Left ventricle myocardium inferior (tissue), 1 donor: ENCODE measurements around the gene GSTT4. TPM values are rescaled to one million over a fixed set of nuclear protein-coding genes. Genes with fewer than 3 reads are reported as not detected.

Experiments used
- DNase-seq: peaks from one replicate; pipeline ENCODE4 v3.0.0-alpha.2; 2020
- H3K27ac ChIP-seq: fragments of 200-600 bp; replicated peaks from 2 replicates; pipeline ENCODE4 v1.8.0; 2021
- H3K27me3 ChIP-seq: fragments of 200-600 bp; 2 replicates; pipeline ENCODE4 v1.8.0; 2021; ENCODE audit warnings: low read depth
- H3K36me3 ChIP-seq: fragments of 200-600 bp; 2 replicates; pipeline ENCODE4 v1.8.0; 2021
- H3K4me1 ChIP-seq: fragments of 200-600 bp; 2 replicates; pipeline ENCODE4 v1.8.0; 2021
- H3K4me3 ChIP-seq: fragments of 200-600 bp; 2 replicates; pipeline ENCODE4 v1.8.0; 2021; ENCODE audit warnings: mild to moderate bottlenecking, moderate library complexity
- H3K9me3 ChIP-seq: fragments of 200-600 bp; replicated peaks from 2 replicates; pipeline ENCODE4 v1.8.0; 2021
- intact Hi-C: fragments of 100-400 bp; cut with micrococcal nuclease; formaldehyde crosslinking; loops from one replicate; pipeline ENCODE4 v1.11.0; 2022
- long read RNA-seq: library from polyadenylated mRNA; unstranded; transcript quantifications from one replicate; pipeline ENCODE4 v2.0.0, GENCODE V29; 2021
- total RNA-seq: library from RNA; stranded (reverse); fragmentation: NEBNext Ultra II Directional; extraction: Animal tissue kit (Norgen Biotek cat#: 25700); gene quantifications from one replicate; pipeline ENCODE4 v1.2.1, GENCODE V29; 2021
- TF ChIP-seq, protein P1 (sequence below): fragments of 200-600 bp; IDR thresholded peaks from 2 replicates; pipeline ENCODE4 v1.8.0; 2021; ENCODE audit warnings: antibody characterized with exemption, mild to moderate bottlenecking, borderline replicate concordance
- donor health status: DM: no; HTN: yes; CAD: no; lungs with severe emphysema.

The GSTT4 gene
- total RNA-seq = not detected
- long read RNA-seq = 0 reads

DNA sequence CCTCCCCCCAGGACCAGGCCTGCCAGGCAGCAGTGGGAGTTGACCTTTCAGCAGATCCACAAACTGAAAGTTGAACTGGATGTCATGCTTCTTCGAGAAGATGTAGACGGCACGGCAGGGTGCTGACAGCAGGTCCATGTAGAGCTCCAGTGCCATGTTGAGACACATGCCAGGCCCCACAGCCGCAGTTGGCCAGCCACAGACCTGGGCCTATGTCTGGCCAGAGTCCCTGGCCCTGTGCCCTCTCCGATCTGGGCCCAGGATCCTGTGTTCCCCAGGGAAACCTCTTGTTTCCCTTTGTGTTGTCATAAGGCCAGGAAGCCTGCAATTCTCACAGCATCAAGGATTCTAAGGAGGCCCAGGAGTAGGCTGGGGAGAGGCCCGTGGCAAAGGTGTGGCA lies at the start of gene GSTT4:
Gene GSTT4 (minus strand): TSS at position 253 of the 400 bp plus-strand sequence. CDS start 97 bp downstream, at position 156.
- peak; percentile 88 for DNase-seq
- Histone ChIP-seq H3K36me3 (no peaks in the 10 kb centered on the region), H3K4me1 (peaks cover 27% of the 10 kb centered on the region), H3K9me3 (no peaks in the 10 kb centered on the region), H3K27ac (peak within 1 kb of the TSS; percentile 82), H3K4me3 (no peak within 1 kb of the TSS), H3K27me3 (no peaks in the 10 kb centered on the region)
- intact Hi-C loops = no loop called here
- TF ChIP-seq, protein P1, sequence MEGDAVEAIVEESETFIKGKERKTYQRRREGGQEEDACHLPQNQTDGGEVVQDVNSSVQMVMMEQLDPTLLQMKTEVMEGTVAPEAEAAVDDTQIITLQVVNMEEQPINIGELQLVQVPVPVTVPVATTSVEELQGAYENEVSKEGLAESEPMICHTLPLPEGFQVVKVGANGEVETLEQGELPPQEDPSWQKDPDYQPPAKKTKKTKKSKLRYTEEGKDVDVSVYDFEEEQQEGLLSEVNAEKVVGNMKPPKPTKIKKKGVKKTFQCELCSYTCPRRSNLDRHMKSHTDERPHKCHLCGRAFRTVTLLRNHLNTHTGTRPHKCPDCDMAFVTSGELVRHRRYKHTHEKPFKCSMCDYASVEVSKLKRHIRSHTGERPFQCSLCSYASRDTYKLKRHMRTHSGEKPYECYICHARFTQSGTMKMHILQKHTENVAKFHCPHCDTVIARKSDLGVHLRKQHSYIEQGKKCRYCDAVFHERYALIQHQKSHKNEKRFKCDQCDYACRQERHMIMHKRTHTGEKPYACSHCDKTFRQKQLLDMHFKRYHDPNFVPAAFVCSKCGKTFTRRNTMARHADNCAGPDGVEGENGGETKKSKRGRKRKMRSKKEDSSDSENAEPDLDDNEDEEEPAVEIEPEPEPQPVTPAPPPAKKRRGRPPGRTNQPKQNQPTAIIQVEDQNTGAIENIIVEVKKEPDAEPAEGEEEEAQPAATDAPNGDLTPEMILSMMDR = no peak

DNA sequence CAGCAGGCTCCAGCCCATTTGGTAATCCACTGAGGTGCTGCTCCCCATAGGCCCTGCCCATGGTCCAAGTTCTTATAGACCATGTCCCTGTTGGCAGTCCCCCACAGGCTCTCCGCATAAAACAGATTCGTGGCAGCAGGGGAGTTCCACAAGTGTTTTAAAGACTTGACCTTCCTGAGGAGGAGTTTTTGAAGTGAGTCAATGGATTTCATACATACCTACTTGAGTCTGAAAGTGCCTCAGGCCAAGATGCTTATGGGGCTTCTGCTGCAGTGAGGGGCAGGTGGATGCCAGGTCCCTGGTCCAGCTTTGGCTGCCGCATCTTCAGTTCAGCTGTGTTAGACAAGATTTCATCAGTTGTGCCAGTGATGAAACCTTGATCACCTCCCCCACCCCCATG lies 49.1 kb upstream of the GSTT4 start:
- Histone ChIP-seq H3K27me3 (no peaks in the 10 kb centered on the region), H3K27ac (no peak overlapping the region), H3K4me1 (peaks cover 35% of the 10 kb centered on the region), H3K4me3 (no peak overlapping the region), H3K9me3 (no peaks in the 10 kb centered on the region), H3K36me3 (peaks cover 80% of the 10 kb centered on the region)
- no peak for DNase-seq
- intact Hi-C loops = no loop called here
- TF ChIP-seq, protein P1 = no peak

DNA sequence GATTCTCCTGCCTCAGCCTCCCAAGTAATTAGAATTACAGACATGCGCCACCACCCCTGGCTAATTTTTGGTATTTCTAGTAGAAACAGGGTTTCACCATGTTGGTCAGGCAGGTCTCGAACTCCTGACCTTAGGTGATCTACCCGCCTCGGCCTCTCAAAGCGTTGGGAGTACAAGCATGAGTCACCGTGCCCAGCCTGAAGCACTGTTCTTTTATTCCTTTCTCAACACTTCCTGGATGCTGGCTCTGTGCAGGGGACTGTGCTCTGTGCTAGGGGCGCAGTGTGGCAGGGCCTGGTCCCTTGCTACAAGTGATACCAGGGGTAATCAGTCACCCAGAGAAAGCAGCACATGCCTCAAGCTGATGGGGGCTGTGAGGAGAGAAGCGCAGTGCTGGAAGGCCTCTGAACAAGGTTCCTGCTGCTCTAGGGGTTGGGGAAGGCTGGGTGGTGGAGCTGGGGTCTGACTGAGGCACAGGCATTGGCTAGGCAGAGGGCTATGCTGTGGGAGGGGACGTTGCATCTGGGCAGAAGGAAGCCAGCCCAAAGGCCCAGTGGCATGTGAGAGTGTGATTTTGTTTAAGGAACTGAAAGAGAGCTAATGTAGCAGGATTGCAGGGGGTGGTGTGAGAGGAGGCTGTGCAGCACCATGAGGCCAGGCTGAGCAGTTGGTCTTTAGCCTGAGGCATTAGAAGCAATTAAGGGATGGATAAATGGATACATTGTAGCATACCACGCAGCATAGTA lies 48.4 kb upstream of the GSTT4 start:
- no peak for DNase-seq
- no peaks in the 10 kb centered on the region for H3K27me3 ChIP-seq
- TF ChIP-seq, protein P1 = no peak

DNA sequence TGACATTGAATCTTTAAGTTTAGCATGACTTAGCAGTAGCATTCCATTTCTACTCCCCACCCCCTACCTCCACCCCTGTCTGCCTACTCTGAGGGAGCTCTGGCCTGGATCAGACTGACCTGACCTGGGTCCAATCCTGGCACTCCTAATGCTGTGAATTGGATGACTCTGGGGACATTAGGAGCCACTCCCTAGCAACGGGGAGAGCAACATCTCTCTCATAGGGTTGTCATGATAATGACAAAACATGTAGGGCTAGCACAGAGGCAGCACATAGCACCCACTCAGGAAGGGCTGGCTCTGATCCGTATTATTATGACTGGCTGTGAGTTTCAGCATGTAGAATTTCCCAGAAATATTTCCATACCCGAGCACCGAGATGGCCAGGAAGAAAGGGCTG lies 46.3 kb upstream of the GSTT4 start:
- intact Hi-C loops = no loop called here
- H3K4me1 ChIP-seq = peaks cover 35% of the 10 kb centered on the region
- no peaks in the 10 kb centered on the region for H3K27me3 ChIP-seq
- DNase-seq = no peak
- peak overlapping the region; percentile 41 for H3K27ac ChIP-seq
- TF ChIP-seq, protein P1 = no peak
- no peak overlapping the region for H3K4me3 ChIP-seq
- H3K9me3 ChIP-seq = no peaks in the 10 kb centered on the region
- peaks cover 80% of the 10 kb centered on the region for H3K36me3 ChIP-seq

More for the DNA sequence above, 48.4 kb upstream of the GSTT4 start:
- intact Hi-C loops = no loop called here
- Histone ChIP-seq H3K27ac (no peak overlapping the region), H3K9me3 (no peaks in the 10 kb centered on the region), H3K36me3 (peaks cover 80% of the 10 kb centered on the region), H3K4me1 (peaks cover 35% of the 10 kb centered on the region), H3K4me3 (no peak overlapping the region)

DNA sequence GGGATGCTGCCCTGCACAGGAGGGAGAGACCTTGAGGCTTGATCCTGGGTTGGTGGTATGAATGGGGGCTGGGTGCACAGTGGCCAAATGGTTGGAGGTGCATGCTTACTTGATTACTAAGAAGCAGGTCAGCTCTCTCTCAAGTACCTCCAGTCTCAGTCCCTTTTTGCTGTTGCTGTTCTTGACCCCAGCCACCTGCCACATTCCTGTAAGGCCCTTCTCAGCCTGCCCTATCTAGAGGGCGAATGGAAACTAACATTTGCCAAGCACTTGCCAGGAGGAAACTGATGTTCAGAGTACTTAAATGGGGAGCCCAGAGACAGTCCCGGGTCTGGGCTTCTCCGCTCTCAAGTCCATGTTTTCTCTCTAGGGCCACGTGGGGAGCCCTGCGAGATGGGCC lies 45.8 kb upstream of the GSTT4 start:
- peaks cover 35% of the 10 kb centered on the region for H3K4me1 ChIP-seq
- peaks cover 79% of the 10 kb centered on the region for H3K36me3 ChIP-seq
- no peaks in the 10 kb centered on the region for H3K27me3 ChIP-seq
- DNase-seq = no peak
- H3K4me3 ChIP-seq = no peak overlapping the region
- H3K27ac ChIP-seq = peak overlapping the region; percentile 11
- intact Hi-C loops = no loop called here
- no peaks in the 10 kb centered on the region for H3K9me3 ChIP-seq
- TF ChIP-seq, protein P1 = no peak
